ENCODE data around the gene ROR1.

- TF ChIP-seq, protein P1, sequence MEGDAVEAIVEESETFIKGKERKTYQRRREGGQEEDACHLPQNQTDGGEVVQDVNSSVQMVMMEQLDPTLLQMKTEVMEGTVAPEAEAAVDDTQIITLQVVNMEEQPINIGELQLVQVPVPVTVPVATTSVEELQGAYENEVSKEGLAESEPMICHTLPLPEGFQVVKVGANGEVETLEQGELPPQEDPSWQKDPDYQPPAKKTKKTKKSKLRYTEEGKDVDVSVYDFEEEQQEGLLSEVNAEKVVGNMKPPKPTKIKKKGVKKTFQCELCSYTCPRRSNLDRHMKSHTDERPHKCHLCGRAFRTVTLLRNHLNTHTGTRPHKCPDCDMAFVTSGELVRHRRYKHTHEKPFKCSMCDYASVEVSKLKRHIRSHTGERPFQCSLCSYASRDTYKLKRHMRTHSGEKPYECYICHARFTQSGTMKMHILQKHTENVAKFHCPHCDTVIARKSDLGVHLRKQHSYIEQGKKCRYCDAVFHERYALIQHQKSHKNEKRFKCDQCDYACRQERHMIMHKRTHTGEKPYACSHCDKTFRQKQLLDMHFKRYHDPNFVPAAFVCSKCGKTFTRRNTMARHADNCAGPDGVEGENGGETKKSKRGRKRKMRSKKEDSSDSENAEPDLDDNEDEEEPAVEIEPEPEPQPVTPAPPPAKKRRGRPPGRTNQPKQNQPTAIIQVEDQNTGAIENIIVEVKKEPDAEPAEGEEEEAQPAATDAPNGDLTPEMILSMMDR (IDR thresholded peaks at IDR 0.05): no peak
- no peak for TF ChIP-seq EZH2 (IDR thresholded peaks at IDR 0.05)
These were observed 941 bp upstream of the ROR1 start for GRCh38 chr1:63772876-63773275.

Measured in neural progenitor cell (in vitro differentiated cells).